ENCODE measurements around the gene HERC5.

HERC5 gene

GRCh38 chr4:88465653-88466192, 8.8 kb downstream of the HERC5 start:
- no peaks in the 10 kb centered on the region for H3K27me3 ChIP-seq (ENCODE audit: control insufficient read depth in 5 of 5, insufficient read depth in 4 of 5, low read length in 5 of 5)
- H3K9me3 ChIP-seq (ENCODE audit: control insufficient read depth in 5 of 5, low read length in 5 of 5) = no peaks in the 10 kb centered on the region
- H3K4me3 ChIP-seq (ENCODE audit: low read depth in 1 of 5, low read length in 5 of 5) = no peak overlapping the region
- no peaks in the 10 kb centered on the region for H3K4me1 ChIP-seq (ENCODE audit: control insufficient read depth in 5 of 5, insufficient read depth in 5 of 5, low read length in 5 of 5)
- no peak overlapping the region for H3K9ac ChIP-seq (ENCODE audit: low read length in 5 of 5)
- no peak overlapping the region for H3K27ac ChIP-seq (ENCODE audit: low read depth, low read length)
- H3K36me3 ChIP-seq (ENCODE audit: control insufficient read depth in 5 of 5, insufficient read depth in 5 of 5, low read length in 5 of 5) = peaks cover 17 to 35% (median 22%) of the 10 kb centered on the region in 5 donors

GRCh38 chr4:88467392-88467791, 10.5 kb downstream of the HERC5 start:
- Histone ChIP-seq H3K27me3 (ENCODE audit: control insufficient read depth in 5 of 5, insufficient read depth in 4 of 5, low read length in 5 of 5) (no peaks in the 10 kb centered on the region), H3K9ac (ENCODE audit: low read length in 5 of 5) (no peak overlapping the region), H3K27ac (ENCODE audit: low read depth, low read length) (no peak overlapping the region), H3K4me3 (ENCODE audit: low read depth in 1 of 5, low read length in 5 of 5) (no peak overlapping the region), H3K9me3 (ENCODE audit: control insufficient read depth in 5 of 5, low read length in 5 of 5) (no peaks in the 10 kb centered on the region), H3K4me1 (ENCODE audit: control insufficient read depth in 5 of 5, insufficient read depth in 5 of 5, low read length in 5 of 5) (no peaks in the 10 kb centered on the region), H3K36me3 (ENCODE audit: control insufficient read depth in 5 of 5, insufficient read depth in 5 of 5, low read length in 5 of 5) (peaks cover 17 to 31% (median 23%) of the 10 kb centered on the region in 5 donors)

DNA sequence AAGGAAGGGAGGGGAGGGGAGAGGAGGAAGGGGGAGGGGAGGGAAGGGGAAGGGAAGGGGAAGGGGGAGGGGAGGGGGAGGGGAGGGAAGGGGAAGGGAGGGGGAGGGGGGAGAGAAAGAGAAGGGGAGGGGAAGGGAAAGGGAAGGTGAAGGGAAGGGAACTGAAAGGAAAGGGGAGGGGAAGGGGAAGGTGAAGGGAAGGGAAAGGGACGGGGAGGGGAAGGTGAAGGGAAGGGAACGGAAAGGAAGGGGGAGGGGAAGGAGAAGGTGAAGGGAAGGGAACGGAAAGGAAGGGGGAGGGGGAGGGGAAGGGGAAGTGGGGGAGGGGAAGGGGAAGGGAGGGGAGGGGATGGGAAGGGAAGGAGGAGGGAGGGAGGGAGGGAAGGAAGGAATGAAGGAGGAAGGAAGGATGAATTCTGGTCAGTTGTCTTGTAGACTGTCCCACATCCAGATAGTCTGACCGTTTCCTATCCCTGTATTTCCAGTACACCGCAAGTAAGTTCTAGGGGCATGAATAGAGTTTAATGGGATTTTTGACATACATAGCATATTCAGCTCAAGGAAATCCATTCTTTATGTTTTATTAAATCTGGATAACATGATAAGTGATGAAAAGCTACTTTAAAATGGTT, 20.4 kb downstream of the HERC5 start:
- H3K27me3 ChIP-seq (ENCODE audit: control insufficient read depth in 5 of 5, insufficient read depth in 4 of 5, low read length in 5 of 5) = no peaks in the 10 kb centered on the region
- no peak overlapping the region for H3K4me3 ChIP-seq (ENCODE audit: low read depth in 1 of 5, low read length in 5 of 5)
- H3K9ac ChIP-seq (ENCODE audit: low read length in 5 of 5) = no peak overlapping the region
- H3K4me1 ChIP-seq (ENCODE audit: control insufficient read depth in 5 of 5, insufficient read depth in 5 of 5, low read length in 5 of 5) = no peaks in the 10 kb centered on the region
- H3K27ac ChIP-seq (ENCODE audit: low read depth, low read length) = no peak overlapping the region
- peaks cover 0 to 7% (median 4%) of the 10 kb centered on the region in 5 donors for H3K36me3 ChIP-seq (ENCODE audit: control insufficient read depth in 5 of 5, insufficient read depth in 5 of 5, low read length in 5 of 5)
- no peaks in the 10 kb centered on the region for H3K9me3 ChIP-seq (ENCODE audit: control insufficient read depth in 5 of 5, low read length in 5 of 5)

DNA sequence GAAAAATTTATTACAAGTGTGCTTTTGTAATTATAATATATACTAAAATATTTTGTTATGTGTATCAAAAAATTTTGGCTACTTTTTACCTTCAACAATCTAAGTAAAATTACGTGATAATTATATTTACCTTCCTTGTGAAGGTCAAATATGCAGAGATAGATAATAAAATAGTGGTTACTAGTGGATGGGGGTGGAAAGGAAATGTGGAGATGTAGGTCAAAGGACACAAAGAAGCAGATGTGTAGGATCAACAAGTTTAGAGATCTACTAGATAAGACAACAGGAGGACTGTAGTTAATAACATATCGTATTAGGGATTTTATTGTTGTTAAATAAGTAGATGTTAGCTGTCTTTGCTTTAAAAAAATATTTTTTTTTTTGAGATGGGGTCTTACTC, 21.3 kb downstream of the HERC5 start:
- Histone ChIP-seq H3K27me3 (ENCODE audit: control insufficient read depth in 5 of 5, insufficient read depth in 4 of 5, low read length in 5 of 5) (no peaks in the 10 kb centered on the region), H3K36me3 (ENCODE audit: control insufficient read depth in 5 of 5, insufficient read depth in 5 of 5, low read length in 5 of 5) (peaks cover 0 to 7% (median 0%) of the 10 kb centered on the region in 5 donors), H3K4me1 (ENCODE audit: control insufficient read depth in 5 of 5, insufficient read depth in 5 of 5, low read length in 5 of 5) (no peaks in the 10 kb centered on the region), H3K27ac (ENCODE audit: low read depth, low read length) (no peak overlapping the region), H3K9ac (ENCODE audit: low read length in 5 of 5) (no peak overlapping the region), H3K4me3 (ENCODE audit: low read depth in 1 of 5, low read length in 5 of 5) (no peak overlapping the region), H3K9me3 (ENCODE audit: control insufficient read depth in 5 of 5, low read length in 5 of 5) (no peaks in the 10 kb centered on the region)

DNA sequence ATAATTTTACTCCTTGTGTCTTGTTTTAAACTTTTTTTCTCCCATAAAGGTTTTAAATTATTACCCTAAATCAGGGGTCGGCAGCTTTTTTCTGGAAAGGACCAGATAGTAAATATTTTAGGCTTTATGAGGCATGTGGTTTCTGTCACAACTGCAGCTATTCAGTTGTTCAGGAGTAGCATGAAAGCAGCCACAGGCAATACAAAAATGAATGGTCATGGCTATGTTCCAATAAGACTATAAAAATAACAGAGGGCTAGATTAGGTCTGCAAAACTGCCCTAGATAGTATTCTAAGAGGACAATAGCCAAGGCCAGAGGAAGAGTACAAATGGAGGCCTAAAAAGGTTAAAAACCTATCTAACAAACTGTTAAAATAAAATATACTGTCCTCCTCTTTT, 24.6 kb downstream of the HERC5 start:
- Histone ChIP-seq H3K4me3 (ENCODE audit: low read depth in 1 of 5, low read length in 5 of 5) (no peak overlapping the region), H3K36me3 (ENCODE audit: control insufficient read depth in 5 of 5, insufficient read depth in 5 of 5, low read length in 5 of 5) (peaks cover 0 to 5% (median 0%) of the 10 kb centered on the region in 5 donors), H3K9me3 (ENCODE audit: control insufficient read depth in 5 of 5, low read length in 5 of 5) (no peaks in the 10 kb centered on the region), H3K27me3 (ENCODE audit: control insufficient read depth in 5 of 5, insufficient read depth in 4 of 5, low read length in 5 of 5) (no peaks in the 10 kb centered on the region), H3K27ac (ENCODE audit: low read depth, low read length) (no peak overlapping the region), H3K4me1 (ENCODE audit: control insufficient read depth in 5 of 5, insufficient read depth in 5 of 5, low read length in 5 of 5) (no peaks in the 10 kb centered on the region), H3K9ac (ENCODE audit: low read length in 5 of 5) (no peak overlapping the region)

DNA sequence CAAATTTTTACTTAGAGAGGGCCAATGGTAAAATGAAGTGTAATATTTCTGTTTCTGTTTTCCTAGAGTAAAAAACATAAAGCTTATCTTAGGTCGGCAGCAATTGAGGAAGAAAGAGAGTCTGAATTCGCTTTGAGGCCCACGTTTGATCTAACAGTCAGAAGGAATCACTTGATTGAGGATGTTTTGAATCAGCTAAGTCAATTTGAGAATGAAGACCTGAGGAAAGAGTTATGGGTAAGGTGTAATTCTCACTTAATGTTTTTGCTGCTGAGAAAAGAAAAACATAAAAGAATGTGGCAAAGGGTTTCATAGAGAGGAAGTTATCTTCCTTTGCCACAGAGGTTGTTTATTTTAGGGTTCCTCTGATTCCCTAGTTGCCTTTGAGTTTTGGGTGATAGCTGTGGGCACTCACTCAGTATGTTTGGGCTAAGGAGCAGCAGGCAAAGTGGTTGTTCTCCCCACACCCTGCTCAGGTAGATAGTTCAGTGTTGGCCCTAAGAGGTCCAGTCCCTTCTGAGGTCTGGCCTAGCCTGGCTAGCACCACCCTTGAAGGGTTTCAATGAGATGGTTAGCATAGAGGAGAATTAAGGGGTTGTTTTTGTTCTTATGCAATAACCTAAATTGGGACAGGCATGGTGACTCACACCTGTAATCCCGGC, 32.3 kb downstream of the HERC5 start:
- Histone ChIP-seq H3K36me3 (ENCODE audit: control insufficient read depth in 5 of 5, insufficient read depth in 5 of 5, low read length in 5 of 5) (peaks cover 3 to 18% (median 6%) of the 10 kb centered on the region in 5 donors), H3K9ac (ENCODE audit: low read length in 5 of 5) (no peak overlapping the region), H3K9me3 (ENCODE audit: control insufficient read depth in 5 of 5, low read length in 5 of 5) (no peaks in the 10 kb centered on the region), H3K27ac (ENCODE audit: low read depth, low read length) (no peak overlapping the region), H3K27me3 (ENCODE audit: control insufficient read depth in 5 of 5, insufficient read depth in 4 of 5, low read length in 5 of 5) (no peaks in the 10 kb centered on the region), H3K4me1 (ENCODE audit: control insufficient read depth in 5 of 5, insufficient read depth in 5 of 5, low read length in 5 of 5) (no peaks in the 10 kb centered on the region), H3K4me3 (ENCODE audit: low read depth in 1 of 5, low read length in 5 of 5) (no peak overlapping the region)

GRCh38 chr4:88497859-88498409, 41.0 kb downstream of the HERC5 start:
- Histone ChIP-seq H3K9me3 (ENCODE audit: control insufficient read depth in 5 of 5, low read length in 5 of 5) (no peaks in the 10 kb centered on the region), H3K4me3 (ENCODE audit: low read depth in 1 of 5, low read length in 5 of 5) (no peak overlapping the region), H3K27ac (ENCODE audit: low read depth, low read length) (no peak overlapping the region), H3K4me1 (ENCODE audit: control insufficient read depth in 5 of 5, insufficient read depth in 5 of 5, low read length in 5 of 5) (no peaks in the 10 kb centered on the region), H3K36me3 (ENCODE audit: control insufficient read depth in 5 of 5, insufficient read depth in 5 of 5, low read length in 5 of 5) (peaks cover 0 to 24% (median 12%) of the 10 kb centered on the region in 5 donors), H3K27me3 (ENCODE audit: control insufficient read depth in 5 of 5, insufficient read depth in 4 of 5, low read length in 5 of 5) (no peaks in the 10 kb centered on the region), H3K9ac (ENCODE audit: low read length in 5 of 5) (no peak overlapping the region)

DNA sequence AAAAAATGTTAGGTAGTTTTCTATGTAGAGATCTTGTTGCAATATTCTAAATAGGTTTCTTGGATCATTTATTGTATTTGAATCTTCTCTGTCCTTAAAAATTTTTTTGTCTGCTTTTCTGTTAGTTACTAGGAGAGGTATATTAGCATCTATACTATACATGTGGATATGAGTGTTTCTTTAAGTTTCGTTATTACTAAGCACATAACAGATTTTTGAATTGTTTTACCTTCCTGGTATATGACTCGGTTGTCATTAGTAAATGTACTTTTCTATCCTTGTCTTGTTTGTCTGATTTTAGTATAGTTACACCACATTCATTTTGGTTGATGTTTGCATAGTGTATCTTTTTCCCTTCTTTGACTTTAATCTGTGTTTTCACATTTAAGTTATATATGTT, 46.4 kb downstream of the HERC5 start:
- Histone ChIP-seq H3K27ac (ENCODE audit: low read depth, low read length) (no peak overlapping the region), H3K4me1 (ENCODE audit: control insufficient read depth in 5 of 5, insufficient read depth in 5 of 5, low read length in 5 of 5) (no peaks in the 10 kb centered on the region), H3K9me3 (ENCODE audit: control insufficient read depth in 5 of 5, low read length in 5 of 5) (no peaks in the 10 kb centered on the region), H3K27me3 (ENCODE audit: control insufficient read depth in 5 of 5, insufficient read depth in 4 of 5, low read length in 5 of 5) (no peaks in the 10 kb centered on the region), H3K36me3 (ENCODE audit: control insufficient read depth in 5 of 5, insufficient read depth in 5 of 5, low read length in 5 of 5) (peaks cover 0 to 19% (median 3%) of the 10 kb centered on the region in 5 donors), H3K9ac (ENCODE audit: low read length in 5 of 5) (no peak overlapping the region), H3K4me3 (ENCODE audit: low read depth in 1 of 5, low read length in 5 of 5) (no peak overlapping the region)

DNA sequence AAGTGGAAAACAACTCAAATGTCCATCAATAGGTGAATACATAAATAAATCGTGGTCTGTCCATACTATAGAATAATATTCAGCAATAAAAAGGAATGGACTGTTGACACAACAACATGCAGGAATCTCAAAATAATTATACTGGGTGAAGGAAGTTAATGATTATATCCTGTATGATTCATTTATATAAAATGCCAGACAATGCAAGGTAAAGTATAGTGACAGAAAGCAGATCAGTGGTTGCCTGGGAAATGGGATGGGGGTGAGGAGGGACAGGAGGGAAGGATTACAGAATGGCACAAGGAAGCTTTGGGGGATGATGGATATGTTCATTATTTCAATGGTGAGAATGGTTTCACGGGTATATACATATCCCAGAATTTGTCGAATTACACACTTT, 54.3 kb downstream of the HERC5 start:
- Histone ChIP-seq H3K27ac (ENCODE audit: low read depth, low read length) (no peak overlapping the region), H3K9me3 (ENCODE audit: control insufficient read depth in 5 of 5, low read length in 5 of 5) (no peaks in the 10 kb centered on the region), H3K4me3 (ENCODE audit: low read depth in 1 of 5, low read length in 5 of 5) (no peak overlapping the region), H3K9ac (ENCODE audit: low read length in 5 of 5) (no peak overlapping the region), H3K27me3 (ENCODE audit: control insufficient read depth in 5 of 5, insufficient read depth in 4 of 5, low read length in 5 of 5) (no peaks in the 10 kb centered on the region), H3K4me1 (ENCODE audit: control insufficient read depth in 5 of 5, insufficient read depth in 5 of 5, low read length in 5 of 5) (no peaks in the 10 kb centered on the region), H3K36me3 (ENCODE audit: control insufficient read depth in 5 of 5, insufficient read depth in 5 of 5, low read length in 5 of 5) (no peaks in the 10 kb centered on the region)

Measured in subcutaneous abdominal adipose tissue (tissue), 5 donors.